GM21723 (cell line): Measurements from ENCODE around the gene THOP1.
A peak's percentile ranks its signal among the peaks of the same experiment; 100 is the strongest.
"Not testable (repeated sequence)": the region's sequence is repeated elsewhere in the genome, so short reads cannot be mapped to it uniquely, and the experiment has no call there.

Experiments
- ATAC-seq: cut with Tn5 transposase; IDR thresholded peaks from one replicate; pipeline ENCODE4 v1.9.1; 2021; ENCODE audit warnings: mild to moderate bottlenecking, moderate library complexity; ENCODE audit not compliant: unreplicated experiment

THOP1 gene

GRCh38 chr19:2780284-2780683 is 5.0 kb upstream of the THOP1 start:
- ATAC-seq: no peak

GRCh38 chr19:2782329-2782935 is 2.9 kb upstream of the THOP1 start:
- no peak for ATAC-seq

- peak; percentile 74 for ATAC-seq
Observed at GRCh38 chr19:2782936-2783780, 2.1 kb upstream of the THOP1 start, which contains the start of gene SGTA. Gene SGTA, minus strand, starts transcription at chr19:2783273. Its CDS starts 14,205 bp downstream, at chr19:2769068.

GRCh38 chr19:2783781-2784145 is 1.5 kb upstream of the THOP1 start:
- ATAC-seq: no peak

- ATAC-seq: no peak
Observed at GRCh38 chr19:2787115-2787514, 1.8 kb downstream of the THOP1 start.

GRCh38 chr19:2788237-2788636 is 2.9 kb downstream of the THOP1 start:
- ATAC-seq: no peak

GRCh38 chr19:2790194-2790556 is 4.9 kb downstream of the THOP1 start:
- ATAC-seq: no peak

- no peak for ATAC-seq
Observed at GRCh38 chr19:2790557-2791271, 5.4 kb downstream of the THOP1 start.

GRCh38 chr19:2791440-2791839 is 6.1 kb downstream of the THOP1 start:
- no peak for ATAC-seq

GRCh38 chr19:2791876-2792275 is 6.6 kb downstream of the THOP1 start:
- no peak for ATAC-seq

- ATAC-seq: not testable (repeated sequence)
Observed at GRCh38 chr19:2792666-2793065, 7.4 kb downstream of the THOP1 start.

- no peak for ATAC-seq
Observed at GRCh38 chr19:2793126-2793525, 7.8 kb downstream of the THOP1 start.

GRCh38 chr19:2793577-2793976 is 8.3 kb downstream of the THOP1 start:
- ATAC-seq: no peak

GRCh38 chr19:2795827-2796658 is 10.7 kb downstream of the THOP1 start:
- ATAC-seq: no peak

- ATAC-seq: no peak
Observed at GRCh38 chr19:2796659-2797266, 11.5 kb downstream of the THOP1 start.

GRCh38 chr19:2797280-2797679 is 12.0 kb downstream of the THOP1 start:
- no peak for ATAC-seq

GRCh38 chr19:2798158-2798685 is 12.9 kb downstream of the THOP1 start:
- ATAC-seq: no peak

GRCh38 chr19:2798733-2799132 is 13.4 kb downstream of the THOP1 start:
- ATAC-seq: no peak

GRCh38 chr19:2799273-2800020 is 14.1 kb downstream of the THOP1 start:
- ATAC-seq: no peak

- ATAC-seq: no peak
Observed at GRCh38 chr19:2800506-2800905, 15.2 kb downstream of the THOP1 start.
